GM18867 (cell line): ENCODE results near the gene DGCR2.
"Not testable (repeated sequence)": the region's sequence is repeated elsewhere in the genome, so short reads cannot be mapped to it uniquely, and the experiment has no call there.

Experiments
- ATAC-seq: cut with Tn5 transposase; IDR thresholded peaks from one replicate; pipeline ENCODE4 v1.9.1; 2021; ENCODE audit warnings: mild to moderate bottlenecking, moderate library complexity; ENCODE audit not compliant: unreplicated experiment

DGCR2 gene

DNA sequence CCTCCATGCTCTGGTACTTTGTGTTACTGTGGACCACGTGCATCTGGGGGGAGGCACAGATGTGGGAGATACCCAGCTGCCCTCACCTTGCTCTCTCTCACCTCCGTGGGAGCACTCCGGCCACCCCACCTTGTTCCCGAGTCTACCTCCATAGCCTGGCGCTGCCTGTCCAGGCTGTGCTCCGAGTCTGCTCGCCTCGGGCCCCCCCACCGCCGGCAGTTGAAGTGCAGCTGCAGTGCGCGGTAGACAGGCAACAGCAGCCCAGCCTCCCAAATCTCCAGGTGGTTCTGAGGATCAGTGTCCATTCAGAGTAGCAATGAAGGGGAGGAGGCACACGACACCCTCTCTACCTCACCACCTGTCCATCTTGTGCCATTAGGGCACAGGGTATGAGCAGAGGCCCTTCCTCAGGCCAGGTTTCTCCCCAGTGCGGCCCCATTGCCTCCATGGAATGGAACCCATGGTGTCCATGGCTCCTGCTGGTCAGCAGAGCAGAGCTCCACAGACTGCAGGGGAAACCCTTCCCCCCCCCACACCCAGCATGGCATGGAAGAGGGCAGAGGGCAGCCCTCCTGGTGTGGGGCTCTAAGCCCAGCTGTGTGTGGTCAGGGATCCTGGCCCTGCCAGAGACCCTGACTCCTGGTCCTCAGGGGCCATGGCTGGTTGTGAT lies 89.2 kb downstream of the DGCR2 start:
- ATAC-seq: not testable (repeated sequence)

DNA sequence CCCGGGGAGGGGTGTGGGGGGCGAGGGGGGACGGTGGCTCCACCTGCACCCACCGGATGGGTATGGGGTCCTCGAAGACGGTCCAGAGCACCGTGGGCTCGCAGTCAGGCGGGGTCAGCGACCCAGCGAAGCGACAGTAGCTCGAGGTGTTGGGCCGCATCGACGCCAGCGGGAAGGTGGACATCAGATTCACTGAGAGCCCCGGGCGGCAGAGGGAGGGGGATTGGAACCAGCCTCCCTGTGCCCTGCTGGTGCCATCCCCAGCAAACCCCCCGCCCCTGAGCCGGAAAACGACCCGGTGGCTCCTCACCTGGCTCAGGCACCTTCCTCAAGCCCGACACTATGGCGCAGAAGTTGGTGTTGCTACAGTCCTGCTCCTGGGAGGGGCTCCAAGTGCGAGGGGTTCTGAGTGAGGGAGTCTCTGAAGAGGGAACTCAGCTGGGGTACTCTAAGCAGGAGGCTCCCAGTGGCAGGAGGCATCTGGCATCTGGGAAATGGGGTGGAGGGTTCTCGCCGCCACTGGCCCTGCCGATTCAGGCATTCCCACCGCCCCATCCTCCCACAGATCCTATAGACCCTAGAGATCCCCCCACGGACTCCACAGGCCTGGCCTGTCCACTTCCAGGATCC lies 89.9 kb downstream of the DGCR2 start:
- ATAC-seq: not testable (repeated sequence)

DNA sequence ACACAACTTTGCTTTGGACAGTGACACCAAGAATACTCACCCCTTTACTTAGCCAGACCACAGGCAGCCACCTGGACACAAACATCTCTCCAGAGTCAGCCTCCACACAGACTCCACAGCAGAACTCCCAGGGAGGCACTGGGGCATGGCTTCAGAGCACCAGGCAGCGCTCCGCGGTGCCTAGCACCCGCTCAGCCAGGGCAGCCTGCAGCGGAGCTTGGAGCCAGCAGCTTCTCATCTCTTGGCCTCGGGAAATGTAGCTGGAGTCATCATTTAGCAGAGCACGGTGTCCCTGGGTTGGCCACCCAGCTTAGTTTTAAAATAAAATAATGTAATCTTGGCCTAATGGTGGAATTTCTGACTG lies 91.3 kb downstream of the DGCR2 start:
- ATAC-seq: not testable (repeated sequence)

DNA sequence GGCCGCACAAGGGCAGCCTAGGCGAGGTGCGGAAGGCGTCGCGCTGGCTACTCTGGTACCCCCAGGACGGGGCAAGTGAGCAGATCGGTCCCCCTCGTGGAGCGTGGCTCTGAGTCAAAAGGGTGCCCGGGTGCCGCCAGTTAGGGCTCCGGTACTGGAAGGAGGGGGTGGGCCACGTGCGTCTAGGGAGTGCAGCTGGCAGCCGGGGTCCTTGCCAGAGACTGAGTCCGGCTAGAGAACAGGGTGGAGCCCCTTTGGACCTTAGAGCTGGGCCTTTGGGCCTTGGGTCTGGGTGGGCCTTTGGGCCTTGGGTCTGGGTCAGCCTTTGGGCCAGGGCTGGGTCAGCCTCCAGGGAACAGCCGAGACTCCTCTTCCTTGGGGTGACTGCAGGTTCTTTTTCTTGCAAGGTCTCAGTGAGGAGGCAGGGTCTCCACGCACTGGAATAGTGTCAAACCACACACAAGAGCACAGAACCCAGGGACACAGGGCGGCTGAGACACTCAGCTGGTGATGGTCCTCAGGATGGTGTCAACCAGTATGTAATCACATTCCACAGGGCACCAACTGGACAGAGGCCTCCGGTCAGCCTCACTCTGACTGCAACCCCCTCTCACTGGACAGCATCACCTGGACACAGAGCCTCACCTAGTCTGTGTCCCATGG lies 91.9 kb downstream of the DGCR2 start:
- ATAC-seq: not testable (repeated sequence)

DNA sequence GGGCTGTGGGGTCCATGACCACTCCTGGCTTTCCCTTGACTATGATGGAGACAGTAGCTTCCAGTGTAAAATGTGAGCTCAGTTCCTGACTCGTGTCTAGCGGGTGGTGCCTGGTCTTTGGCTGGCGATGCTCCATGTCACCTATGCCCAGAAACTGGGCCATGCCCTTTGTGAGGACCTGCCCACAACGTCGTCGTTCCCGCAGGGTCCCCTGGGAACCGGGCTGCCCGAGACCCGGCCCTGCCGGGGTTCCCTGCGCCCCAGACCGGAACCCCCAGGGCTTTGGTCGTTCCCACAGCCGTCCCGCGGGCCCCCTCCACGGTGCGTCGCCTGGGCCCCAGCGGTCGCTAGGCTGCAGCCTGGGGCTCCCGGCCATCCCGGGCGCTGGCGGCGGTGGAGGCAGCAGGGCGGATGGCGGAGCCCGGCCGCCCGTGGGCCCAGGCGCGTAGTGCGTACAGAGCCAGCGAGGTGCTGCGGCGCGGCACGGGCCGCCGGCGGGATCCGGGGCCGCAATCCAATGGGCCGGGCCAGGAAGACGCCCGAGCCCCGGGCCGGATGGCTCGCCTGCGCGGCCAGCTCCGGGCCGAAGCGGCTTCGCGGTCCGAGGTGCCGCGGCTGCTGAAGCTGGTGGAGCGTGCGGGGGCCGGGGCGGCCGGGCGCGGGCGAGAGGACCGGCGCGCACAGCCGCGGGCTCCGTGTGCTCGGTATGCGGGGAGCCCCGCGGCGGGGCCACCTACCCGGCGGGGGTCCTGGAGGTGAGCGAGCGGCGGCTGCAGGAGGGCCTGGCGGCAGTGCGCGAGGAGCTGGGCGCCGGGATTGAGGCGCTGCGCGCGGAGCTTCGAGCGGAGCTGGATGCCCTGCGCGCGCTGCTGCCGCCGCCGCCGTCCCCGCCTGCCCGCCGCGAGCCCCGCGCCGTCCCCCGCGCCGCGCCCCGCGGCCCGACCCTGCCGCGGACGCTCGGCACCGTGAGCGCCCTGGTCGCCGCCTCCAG lies 92.8 kb downstream of the DGCR2 start:
- not testable (repeated sequence) for ATAC-seq

DNA sequence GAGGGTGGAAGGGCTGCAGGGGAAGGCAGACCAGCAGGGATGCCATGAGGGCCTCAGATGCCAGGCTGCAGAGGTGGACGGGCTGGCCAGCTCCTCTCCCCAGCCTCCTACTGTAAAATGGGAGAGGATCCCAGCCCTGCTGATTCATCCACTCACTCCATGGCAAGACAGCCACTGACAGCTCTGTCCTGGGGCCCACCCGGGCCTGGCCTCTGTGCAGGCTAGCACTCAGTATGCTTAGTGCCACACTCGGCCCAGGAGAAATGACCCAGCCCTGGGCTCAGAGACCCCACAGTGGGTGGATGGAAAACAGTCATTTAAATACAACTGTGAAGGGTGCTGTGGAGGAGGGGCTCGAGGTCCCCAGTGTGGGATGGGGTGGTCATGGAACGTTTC lies 94.2 kb downstream of the DGCR2 start:
- not testable (repeated sequence) for ATAC-seq

DNA sequence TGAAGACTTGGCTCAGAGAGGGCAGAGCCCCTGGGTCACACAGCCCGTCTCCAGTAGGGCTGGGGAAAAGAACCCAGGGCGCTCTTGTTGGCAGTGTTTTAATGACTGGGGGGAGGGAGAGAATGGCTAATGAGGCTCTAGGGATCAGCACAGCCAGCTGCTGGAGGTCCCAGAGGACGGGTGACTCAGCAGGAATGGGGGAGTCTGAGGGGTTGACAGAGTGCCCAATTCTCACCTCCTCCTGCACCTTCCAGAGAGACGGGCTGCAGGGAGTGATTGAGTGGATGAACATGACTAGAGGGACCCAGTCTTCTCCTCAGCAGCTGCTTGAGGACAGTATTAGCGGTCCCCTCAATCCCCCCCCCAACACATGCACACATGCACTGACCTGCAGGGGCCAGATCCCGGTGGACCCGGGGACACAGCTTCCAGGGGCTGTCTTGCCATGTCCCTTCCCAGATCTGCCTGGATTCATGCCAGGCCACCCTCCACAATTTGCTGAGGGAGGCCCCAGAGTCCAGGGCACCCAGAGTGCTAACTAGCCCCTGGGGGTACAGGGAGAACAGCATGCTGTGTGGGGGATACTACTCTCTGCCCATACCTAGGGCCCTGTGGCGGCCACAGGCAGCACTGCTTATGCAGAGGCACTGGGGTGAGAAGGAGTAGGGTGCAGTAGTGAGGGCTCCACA lies 94.7 kb downstream of the DGCR2 start:
- ATAC-seq: not testable (repeated sequence)

DNA sequence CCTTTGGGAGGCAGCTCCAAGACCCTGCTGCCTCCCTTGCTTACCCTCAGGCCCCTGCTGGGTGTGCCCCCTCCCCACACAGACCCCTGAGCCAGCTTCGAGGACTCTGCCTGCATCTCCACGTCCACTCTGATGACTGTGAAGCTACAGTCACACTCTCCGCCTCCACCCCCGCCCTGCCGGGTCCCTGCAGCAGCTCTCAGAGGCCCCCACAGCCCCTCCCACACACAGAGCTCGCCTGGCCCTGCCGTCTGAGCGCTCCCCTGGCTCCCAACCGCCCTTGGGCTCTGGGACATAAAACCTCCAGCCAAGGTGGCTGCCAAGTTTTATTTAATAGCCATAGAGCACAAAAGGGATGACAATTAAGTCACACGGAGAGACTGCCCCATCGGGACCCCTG lies 96.1 kb downstream of the DGCR2 start:
- ATAC-seq: not testable (repeated sequence)

DNA sequence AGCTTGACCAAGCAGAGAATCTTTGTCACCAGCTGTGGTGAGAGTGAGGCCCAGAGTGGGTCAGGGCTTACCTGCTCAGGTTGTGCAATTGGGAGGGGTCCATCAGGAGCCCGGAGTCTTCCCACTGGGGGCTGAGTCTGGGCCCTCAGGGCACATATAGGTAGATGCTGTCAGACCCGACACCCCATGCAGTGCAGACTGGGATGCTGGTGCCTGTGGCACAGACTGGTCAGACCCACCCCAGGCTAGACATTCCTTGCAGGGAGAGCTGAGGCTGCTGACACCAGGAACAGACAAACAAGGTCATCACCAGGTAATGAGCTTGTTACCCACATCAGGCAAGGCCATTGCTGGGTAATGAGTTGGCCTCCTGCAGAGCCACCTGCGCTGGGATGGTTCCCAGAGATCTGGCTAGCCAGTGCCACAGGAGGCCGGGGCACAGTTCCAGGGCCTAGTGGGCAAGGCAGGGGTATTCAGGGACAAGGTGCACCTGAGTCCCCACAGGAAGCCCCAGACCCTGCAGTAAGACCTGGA lies 97.2 kb downstream of the DGCR2 start:
- not testable (repeated sequence) for ATAC-seq

DNA sequence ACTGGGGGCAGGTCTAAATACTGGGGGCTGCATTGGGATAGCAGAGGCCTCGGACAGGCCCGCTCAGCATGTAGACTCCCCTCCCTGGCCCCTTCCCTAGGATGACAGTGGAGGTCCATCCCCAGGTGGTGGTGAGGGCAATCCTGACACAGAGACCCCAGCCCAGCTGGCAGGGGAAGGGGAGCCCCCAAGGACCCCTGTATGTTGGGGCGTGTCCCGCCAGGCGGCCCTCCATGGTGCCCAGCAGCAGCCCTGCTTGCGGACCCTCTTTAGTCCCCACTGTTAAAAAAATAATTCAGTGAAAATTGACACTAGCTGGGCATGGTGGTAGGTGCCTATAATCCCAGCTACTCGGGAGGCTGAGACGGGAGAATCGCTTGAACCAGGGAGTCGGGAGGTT lies 98.3 kb downstream of the DGCR2 start:
- ATAC-seq: not testable (repeated sequence)

DNA sequence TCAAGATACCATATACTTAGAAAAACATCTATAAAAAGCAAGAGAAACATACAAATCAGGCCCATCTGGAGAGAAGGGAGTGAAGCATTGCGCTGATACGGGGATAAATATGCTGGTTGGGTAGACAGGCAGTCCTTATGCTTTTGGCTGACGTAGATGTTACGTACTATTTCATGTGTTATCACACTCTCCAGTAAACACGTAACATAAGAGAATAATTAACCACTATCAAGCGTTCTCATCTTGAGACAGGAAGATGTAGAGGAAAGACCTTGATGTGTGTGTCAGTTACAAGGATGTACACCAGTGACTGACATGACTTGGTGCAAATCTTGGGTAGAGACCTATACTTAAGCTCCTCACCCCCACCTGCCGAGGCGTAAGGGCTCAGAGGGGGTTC lies 99.5 kb downstream of the DGCR2 start:
- ATAC-seq: no peak

DNA sequence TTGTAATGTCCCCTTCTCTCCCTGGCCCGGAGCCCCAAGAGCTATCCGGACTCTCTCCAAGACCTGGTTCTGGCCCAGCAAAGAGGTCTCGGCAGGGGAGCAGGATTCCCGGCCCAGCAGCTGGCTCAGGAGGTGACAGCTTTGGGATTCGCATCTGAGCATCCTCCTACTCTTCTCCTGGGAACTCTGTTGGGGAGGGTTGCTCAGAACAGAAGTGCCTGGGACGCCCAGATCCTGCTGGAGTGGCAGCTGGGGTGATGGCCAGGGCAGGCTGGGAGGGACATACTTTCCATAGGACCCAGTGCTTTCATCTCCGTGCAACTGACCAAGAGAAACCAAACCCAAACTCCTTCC lies 102.6 kb downstream of the DGCR2 start:
- no peak for ATAC-seq

DNA sequence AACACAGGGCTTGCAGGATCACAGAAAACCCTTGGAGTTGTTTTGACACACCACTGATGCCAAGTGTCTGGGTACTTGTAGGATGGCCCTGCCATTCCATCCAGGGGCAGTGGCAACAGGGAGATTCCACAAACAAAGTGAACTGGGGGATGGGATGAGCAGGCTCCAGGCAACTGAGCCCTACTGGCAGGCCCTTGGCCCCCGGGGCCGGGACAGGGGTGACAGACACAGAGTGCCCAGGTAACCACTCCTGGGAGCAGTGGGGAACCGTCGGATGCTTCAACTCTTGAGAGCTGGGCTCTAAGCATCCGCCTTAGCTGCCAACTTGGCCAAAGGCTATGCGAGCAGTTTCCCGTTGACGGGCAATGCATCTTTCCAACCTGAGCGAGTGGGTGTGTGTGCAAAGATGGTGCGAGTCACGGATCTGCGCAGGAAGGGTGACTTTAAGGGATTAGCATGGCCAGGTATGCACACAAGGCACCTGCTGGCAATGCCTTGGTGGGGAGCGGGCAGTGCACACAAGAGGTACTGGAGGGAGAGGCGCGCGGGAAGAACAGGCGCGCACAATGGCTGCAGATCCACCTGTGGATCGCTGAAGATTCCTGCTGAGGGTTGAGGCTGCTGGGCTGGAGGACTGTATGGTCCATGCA lies 103.1 kb downstream of the DGCR2 start:
- no peak for ATAC-seq

DNA sequence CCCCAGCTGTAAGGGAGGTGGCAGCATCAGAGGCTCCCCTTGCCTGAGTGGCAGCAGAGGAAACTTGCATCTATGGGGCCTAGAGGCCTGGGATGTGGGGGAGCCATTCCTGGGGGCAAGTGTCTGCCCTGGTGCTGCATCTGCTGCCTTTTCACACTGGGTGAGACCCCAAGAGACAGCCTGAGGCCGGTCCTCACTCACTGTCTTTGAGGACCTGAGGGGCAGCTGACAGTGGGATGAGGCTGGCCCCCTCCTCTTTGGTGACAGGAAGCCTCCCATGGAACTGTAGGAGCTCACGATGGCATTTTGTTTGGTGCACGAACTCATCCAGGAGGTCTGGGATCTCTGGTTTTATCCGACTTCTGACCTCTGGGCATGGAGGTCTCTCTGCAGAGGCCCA lies 104.0 kb downstream of the DGCR2 start:
- no peak for ATAC-seq

DNA sequence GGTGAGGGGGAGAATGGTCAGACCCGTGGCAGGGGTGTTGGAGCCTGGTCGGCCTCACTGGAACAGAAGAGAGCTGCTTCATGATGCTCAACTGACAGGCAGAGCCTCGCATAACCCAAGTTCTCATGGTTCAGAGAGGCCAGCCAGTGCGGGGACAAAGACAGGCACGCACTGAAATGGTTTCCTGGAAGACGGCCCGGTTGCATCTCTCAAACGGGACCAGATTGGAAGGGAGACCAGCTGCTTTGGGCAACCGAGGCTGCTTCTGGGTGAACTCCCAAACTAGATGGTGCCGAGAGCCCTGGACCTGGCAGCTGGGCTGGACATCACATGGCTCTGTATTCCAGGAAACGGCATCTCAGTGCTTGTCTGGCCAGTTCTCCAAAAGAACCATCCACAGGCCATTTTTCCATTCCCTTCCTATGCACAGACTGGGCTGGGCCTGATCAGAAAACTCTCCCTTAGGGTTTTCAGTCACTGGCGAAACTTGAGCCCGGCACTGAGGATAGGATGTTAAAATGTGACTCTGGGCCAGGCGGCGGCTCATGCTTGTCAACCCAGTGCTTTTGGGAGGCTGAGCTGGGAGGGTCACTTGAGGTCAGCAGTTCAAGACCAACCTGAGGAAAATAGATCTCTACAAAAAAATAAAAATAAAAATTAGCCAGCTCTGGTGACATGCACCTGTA lies 106.0 kb downstream of the DGCR2 start:
- no peak for ATAC-seq

DNA sequence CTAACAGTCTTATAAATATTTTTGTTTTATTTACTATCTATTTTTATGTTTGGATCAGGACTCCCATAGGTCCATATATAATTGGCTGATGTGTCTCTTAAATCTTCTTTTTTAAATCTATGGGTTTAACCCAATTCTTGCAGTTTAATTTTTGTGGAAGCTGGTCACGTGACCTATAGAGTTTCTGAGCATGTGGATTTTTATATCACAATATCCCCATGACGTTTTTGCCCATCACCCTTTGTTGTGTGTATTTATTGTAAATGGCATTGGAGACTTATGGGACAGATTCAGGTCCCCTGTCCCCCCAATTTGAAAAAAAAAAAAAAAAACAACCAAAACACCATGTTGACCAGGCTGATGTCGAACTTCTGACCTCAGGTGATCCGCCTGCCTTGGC lies 107.3 kb downstream of the DGCR2 start:
- no peak for ATAC-seq

DNA sequence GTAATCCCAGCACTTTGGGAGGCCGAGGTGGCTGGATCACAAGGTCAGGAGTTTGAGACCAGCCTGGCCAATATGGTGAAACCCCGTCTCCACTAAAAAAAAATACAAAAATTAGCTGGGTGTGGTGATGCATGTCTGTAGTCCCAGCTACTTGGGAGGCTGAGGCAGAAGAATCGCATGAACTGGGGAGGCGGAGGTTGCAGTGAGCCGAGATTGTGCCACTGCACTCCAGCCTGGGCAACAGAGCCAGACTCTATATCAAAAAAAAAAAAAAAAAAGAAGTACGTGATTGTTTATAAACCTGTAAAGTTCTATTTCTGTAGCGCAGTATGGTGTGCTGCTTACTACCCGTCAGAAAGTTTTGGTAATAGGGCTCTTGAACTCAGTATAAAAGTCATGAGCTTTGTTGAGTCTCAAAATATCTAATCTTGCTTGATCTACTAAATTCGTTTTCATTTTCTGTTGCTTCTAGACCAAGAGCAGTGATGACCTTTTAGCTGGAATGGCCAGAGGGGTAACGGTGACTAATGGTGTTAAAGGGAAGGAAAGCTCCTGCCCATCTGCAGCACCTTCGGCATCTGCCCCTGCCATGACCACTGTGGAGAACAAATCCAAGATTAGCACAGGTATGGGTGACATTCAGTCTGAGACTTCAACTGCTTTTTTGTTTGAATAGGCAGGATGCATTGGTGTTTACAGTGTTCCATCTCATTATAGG lies 108.2 kb downstream of the DGCR2 start:
- not testable (repeated sequence) for ATAC-seq

DNA sequence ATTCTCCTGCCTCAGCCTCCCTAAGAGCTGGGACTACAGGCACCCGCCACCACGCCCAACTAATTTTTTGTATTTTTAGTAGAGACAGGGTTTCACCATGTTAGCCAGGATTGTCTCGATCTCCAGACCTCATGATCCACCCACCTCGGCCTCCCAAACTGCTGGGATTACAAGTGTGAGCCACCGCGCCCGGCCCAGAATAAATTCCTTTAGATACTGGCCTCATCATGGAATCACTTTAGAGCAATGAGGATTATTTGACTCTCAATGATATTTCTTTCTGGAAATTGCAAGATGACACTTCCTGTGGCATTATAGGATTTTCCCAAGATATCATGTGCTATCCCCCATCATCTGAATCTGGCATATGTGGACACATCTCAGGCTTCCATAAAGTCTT lies 108.8 kb downstream of the DGCR2 start:
- ATAC-seq: not testable (repeated sequence)
